ENCODE measurements around the gene TEX35.

DNA sequence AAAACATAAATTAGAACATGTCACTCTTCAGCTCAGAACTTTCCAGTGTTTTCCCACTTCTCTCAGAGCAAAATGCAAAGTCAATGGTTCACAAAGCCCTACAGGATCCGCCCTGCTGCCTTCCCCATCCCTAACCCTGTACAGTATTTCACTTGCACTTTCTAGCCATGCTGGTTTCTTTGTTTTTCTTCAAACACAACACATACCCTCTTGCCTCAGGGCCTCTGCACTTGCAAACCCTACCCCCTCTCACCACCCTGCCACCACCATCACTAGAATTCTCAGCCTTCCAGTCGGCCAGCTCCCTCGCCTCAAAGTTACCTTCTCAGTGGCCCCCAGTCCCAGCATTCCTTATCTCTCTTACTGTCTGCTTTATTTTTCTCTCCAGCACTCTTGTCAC lies 17.6 kb downstream of the TEX35 start:
- no peak for TF ChIP-seq NFXL1 (IDR thresholded peaks at IDR 0.05; ENCODE audit: borderline replicate concordance)
- TF ChIP-seq NFYB (IDR thresholded peaks at IDR 0.05; ENCODE audit: insufficient read depth, low read depth, low read length), result no peak

Measured in GM12878 (cell line).